ENCODE measurements around the gene XRCC4.
"Not testable (repeated sequence)": the region's sequence is repeated elsewhere in the genome, so short reads cannot be mapped to it uniquely, and the experiment has no call there.

XRCC4 gene

DNA sequence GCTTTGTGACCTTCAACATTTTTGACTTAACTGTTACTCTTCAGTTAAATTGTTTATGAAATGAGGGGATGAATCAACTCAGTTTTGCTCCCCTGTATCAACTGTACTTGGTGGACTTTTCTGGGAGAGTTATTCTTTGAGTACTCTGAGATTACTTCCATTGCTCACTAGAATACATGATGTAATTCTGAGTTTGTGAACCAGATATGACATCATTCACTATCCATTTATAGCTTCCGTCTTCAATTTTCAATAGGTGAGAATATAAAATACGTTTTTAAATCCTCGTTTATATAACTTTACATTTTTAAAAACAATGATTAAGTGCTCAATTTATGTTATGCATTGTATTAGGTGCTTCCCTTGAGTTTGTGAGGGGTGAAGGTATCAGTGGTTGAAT lies 71.0 kb downstream of the XRCC4 start:
- no peak overlapping the region for H3K27ac ChIP-seq (ENCODE audit: poor library complexity, severe bottlenecking)
- H3K4me3 ChIP-seq (ENCODE audit: severe bottlenecking), result no peak overlapping the region
- no peaks in the 10 kb centered on the region for H3K27me3 ChIP-seq (ENCODE audit: insufficient read depth, poor library complexity, severe bottlenecking)
- H3K9me3 ChIP-seq (ENCODE audit: severe bottlenecking), result no peaks in the 10 kb centered on the region
- no peak for DNase-seq (ENCODE audit: low spot score)
- no peak for ATAC-seq (ENCODE audit: low read depth)
- peaks cover 5% of the 10 kb centered on the region for H3K4me1 ChIP-seq (ENCODE audit: insufficient read depth, poor library complexity, severe bottlenecking)
- H3K36me3 ChIP-seq (ENCODE audit: low read depth), result no peaks in the 10 kb centered on the region
- TF ChIP-seq, protein P1, sequence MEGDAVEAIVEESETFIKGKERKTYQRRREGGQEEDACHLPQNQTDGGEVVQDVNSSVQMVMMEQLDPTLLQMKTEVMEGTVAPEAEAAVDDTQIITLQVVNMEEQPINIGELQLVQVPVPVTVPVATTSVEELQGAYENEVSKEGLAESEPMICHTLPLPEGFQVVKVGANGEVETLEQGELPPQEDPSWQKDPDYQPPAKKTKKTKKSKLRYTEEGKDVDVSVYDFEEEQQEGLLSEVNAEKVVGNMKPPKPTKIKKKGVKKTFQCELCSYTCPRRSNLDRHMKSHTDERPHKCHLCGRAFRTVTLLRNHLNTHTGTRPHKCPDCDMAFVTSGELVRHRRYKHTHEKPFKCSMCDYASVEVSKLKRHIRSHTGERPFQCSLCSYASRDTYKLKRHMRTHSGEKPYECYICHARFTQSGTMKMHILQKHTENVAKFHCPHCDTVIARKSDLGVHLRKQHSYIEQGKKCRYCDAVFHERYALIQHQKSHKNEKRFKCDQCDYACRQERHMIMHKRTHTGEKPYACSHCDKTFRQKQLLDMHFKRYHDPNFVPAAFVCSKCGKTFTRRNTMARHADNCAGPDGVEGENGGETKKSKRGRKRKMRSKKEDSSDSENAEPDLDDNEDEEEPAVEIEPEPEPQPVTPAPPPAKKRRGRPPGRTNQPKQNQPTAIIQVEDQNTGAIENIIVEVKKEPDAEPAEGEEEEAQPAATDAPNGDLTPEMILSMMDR (IDR thresholded peaks at IDR 0.05; ENCODE audit: poor library complexity, severe bottlenecking), result no peak

DNA sequence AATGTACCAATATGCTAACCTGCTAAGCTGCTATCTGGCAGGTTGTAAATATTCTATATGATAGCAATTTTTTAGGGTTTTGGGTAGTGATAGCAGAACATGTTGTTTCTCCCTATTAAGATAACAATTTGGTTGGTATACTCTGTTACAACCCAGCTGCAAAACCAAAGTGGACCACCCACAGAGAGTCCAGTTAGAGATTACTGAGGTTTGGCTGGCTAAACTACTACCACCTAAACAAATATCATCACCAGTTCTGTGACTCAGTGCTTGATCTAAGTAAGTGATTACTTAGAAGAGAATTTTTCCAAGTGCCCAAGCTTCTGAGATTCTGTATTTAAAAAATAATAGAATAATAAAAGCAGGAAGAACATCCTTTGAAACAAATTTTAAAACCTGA lies 72.3 kb downstream of the XRCC4 start:
- H3K4me3 ChIP-seq (ENCODE audit: severe bottlenecking), result no peak overlapping the region
- TF ChIP-seq, protein P1 (IDR thresholded peaks at IDR 0.05; ENCODE audit: poor library complexity, severe bottlenecking), result no peak
- H3K36me3 ChIP-seq (ENCODE audit: low read depth), result no peaks in the 10 kb centered on the region
- H3K4me1 ChIP-seq (ENCODE audit: insufficient read depth, poor library complexity, severe bottlenecking), result peaks cover 5% of the 10 kb centered on the region
- no peaks in the 10 kb centered on the region for H3K9me3 ChIP-seq (ENCODE audit: severe bottlenecking)
- no peak for ATAC-seq (ENCODE audit: low read depth)
- H3K27me3 ChIP-seq (ENCODE audit: insufficient read depth, poor library complexity, severe bottlenecking), result no peaks in the 10 kb centered on the region
- H3K27ac ChIP-seq (ENCODE audit: poor library complexity, severe bottlenecking), result no peak overlapping the region
- DNase-seq (ENCODE audit: low spot score), result no peak

DNA sequence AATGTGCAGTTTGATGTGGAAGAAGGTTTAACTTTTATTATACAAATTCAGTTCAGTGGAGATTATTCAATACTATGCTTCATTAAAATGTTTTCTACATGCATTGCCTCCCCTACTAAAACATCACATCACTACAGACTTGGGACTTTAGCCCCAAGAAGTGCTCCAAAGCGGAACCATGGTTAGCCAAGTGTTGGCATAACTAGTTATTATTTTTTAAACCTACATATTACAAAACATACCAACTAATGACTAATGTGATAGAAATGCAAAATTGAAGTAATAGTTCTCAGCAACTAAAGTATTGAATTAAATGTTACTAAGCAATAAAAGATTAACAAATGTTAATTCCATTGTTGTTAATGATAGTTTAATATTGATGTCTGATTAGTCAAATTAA lies 74.5 kb downstream of the XRCC4 start:
- Histone ChIP-seq H3K4me3 (ENCODE audit: severe bottlenecking) (no peak overlapping the region), H3K36me3 (ENCODE audit: low read depth) (no peaks in the 10 kb centered on the region), H3K9me3 (ENCODE audit: severe bottlenecking) (no peaks in the 10 kb centered on the region), H3K27ac (ENCODE audit: poor library complexity, severe bottlenecking) (no peak overlapping the region), H3K4me1 (ENCODE audit: insufficient read depth, poor library complexity, severe bottlenecking) (peaks cover 5% of the 10 kb centered on the region), H3K27me3 (ENCODE audit: insufficient read depth, poor library complexity, severe bottlenecking) (no peaks in the 10 kb centered on the region)
- DNase-seq (ENCODE audit: low spot score), result no peak
- ATAC-seq (ENCODE audit: low read depth), result no peak
- TF ChIP-seq, protein P1 (IDR thresholded peaks at IDR 0.05; ENCODE audit: poor library complexity, severe bottlenecking), result no peak

DNA sequence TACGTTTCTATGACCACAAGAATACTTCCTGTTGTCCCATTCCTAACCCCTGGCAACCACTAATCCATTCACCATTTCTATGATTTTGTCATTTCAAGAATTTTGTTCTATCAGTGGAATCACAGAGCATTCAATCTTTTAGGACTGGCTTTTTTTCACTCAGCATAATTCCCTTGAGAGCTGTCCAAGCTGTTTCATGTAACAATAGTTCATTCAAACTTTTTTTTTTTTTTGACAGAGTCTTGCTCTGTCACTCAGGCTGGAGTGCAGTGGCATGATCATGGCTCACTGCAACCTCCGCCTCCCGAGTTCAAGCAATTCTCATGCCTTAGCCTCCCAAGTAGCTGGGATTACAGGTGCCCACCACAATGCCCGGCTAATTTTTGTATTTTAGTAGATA lies 75.6 kb downstream of the XRCC4 start:
- not testable (repeated sequence) for ATAC-seq (ENCODE audit: low read depth); DNase-seq (ENCODE audit: low spot score); H3K27me3 ChIP-seq (ENCODE audit: insufficient read depth, poor library complexity, severe bottlenecking)

DNA sequence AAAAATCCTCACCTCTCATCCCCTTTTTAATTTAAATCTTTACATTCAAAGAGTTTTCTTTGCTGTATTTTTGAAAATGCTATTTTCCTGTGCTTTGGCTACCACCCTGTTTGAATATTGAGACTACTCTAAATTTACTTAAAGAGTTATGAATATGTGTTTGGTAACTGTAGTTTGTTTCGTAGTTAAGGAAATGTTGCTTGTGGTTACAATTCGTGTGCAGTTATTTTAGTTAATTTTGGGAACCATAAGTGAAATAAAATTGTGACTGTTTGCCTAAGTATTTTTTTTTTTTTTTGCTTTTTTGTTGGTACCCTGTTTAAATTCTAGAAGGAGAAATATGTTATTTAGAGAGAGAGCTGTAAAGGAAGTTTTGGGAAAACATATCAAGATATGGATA lies 78.7 kb downstream of the XRCC4 start:
- H3K27ac ChIP-seq (ENCODE audit: poor library complexity, severe bottlenecking), result no peak overlapping the region

More for the DNA sequence above, 75.6 kb downstream of the XRCC4 start:
- not testable (repeated sequence) for H3K27ac ChIP-seq (ENCODE audit: poor library complexity, severe bottlenecking); H3K4me1 ChIP-seq (ENCODE audit: insufficient read depth, poor library complexity, severe bottlenecking); H3K36me3 ChIP-seq (ENCODE audit: low read depth); H3K4me3 ChIP-seq (ENCODE audit: severe bottlenecking); H3K9me3 ChIP-seq (ENCODE audit: severe bottlenecking)

More for the DNA sequence above, 78.7 kb downstream of the XRCC4 start:
- Histone ChIP-seq H3K4me3 (ENCODE audit: severe bottlenecking) (no peak overlapping the region), H3K9me3 (ENCODE audit: severe bottlenecking) (no peaks in the 10 kb centered on the region), H3K4me1 (ENCODE audit: insufficient read depth, poor library complexity, severe bottlenecking) (peaks cover 5% of the 10 kb centered on the region), H3K36me3 (ENCODE audit: low read depth) (no peaks in the 10 kb centered on the region), H3K27me3 (ENCODE audit: insufficient read depth, poor library complexity, severe bottlenecking) (no peaks in the 10 kb centered on the region)
- ATAC-seq (ENCODE audit: low read depth) (no peak), DNase-seq (ENCODE audit: low spot score) (no peak)
- TF ChIP-seq, protein P1 (IDR thresholded peaks at IDR 0.05; ENCODE audit: poor library complexity, severe bottlenecking), result no peak
